ENCODE results near the gene PAK4.

The PAK4 gene

DNA sequence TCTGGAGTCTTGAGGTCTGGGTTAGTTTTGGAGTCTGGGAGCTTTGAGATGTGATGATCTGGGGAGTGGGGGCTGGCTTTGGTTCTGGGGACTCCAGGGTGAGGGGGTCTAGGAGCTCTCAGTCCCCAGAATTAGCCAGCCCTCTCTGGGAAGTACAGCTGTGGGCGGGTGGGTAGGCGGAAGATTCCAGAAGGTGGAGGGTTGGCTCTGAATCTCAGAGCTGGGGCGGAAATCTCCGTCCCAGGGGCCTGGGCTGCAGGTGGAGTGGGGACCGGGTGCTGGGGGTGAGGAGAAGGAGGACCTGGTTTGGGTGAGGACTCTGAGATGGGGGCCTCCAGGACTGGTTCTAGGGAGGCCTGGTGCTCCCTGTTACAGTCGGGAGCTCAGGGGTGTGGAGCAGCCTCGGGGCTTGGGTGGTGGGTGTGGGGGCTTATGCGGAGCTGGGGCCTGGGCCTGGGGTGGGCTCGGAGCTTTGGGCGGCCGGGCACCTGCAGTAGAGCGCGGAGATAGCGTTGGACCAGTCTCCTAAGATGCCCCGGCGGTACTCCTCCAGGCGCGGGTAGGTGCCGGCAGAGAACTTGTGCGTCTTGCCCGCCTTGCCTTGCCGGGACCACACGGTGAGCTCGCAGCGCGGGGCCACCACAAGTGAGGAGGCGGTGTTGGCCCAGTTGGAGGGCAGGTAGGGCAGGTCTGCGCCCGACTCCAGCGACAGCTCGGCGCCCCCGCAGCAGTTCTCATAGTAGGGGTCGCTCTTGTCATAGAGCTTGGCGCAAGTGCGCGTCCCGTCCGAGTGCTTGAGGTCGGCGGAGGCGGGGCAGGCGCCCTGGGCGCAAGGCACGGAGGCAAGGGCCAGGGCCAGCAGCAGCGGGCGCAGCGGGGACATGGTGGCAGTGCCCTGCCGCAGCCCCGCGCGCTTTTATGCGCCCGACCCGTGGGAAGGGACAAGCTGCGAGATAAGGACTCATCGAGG is 78.1 kb downstream of the PAK4 start, which contains the start of gene SYCN:
TSS of gene SYCN (minus strand) at position 892 of the 970 bp plus-strand sequence. CDS start at position 883, 9 bp downstream.
- TF ChIP-seq CTCF (conservative IDR thresholded peaks at IDR 0.05; ENCODE audit: control insufficient read depth, insufficient read depth, low read depth, low read length), result no peak
- no peak for DNase-seq (ENCODE audit: low read depth)
- no peak within 1 kb of the TSS for H3K4me3 ChIP-seq (ENCODE audit: control insufficient read depth, low read depth, low read length)

- no peak overlapping the region for H3K4me3 ChIP-seq (ENCODE audit: control insufficient read depth, low read depth, low read length)
- no peak for DNase-seq (ENCODE audit: low read depth)
- no peak for TF ChIP-seq CTCF (conservative IDR thresholded peaks at IDR 0.05; ENCODE audit: control insufficient read depth, insufficient read depth, low read depth, low read length)
Observed at GRCh38 chr19:39205449-39205764, 79.8 kb downstream of the PAK4 start.

GRCh38 chr19:39206122-39206521 is 80.5 kb downstream of the PAK4 start:
- DNase-seq (ENCODE audit: low read depth), result no peak
- no peak for TF ChIP-seq CTCF (conservative IDR thresholded peaks at IDR 0.05; ENCODE audit: control insufficient read depth, insufficient read depth, low read depth, low read length)

DNA sequence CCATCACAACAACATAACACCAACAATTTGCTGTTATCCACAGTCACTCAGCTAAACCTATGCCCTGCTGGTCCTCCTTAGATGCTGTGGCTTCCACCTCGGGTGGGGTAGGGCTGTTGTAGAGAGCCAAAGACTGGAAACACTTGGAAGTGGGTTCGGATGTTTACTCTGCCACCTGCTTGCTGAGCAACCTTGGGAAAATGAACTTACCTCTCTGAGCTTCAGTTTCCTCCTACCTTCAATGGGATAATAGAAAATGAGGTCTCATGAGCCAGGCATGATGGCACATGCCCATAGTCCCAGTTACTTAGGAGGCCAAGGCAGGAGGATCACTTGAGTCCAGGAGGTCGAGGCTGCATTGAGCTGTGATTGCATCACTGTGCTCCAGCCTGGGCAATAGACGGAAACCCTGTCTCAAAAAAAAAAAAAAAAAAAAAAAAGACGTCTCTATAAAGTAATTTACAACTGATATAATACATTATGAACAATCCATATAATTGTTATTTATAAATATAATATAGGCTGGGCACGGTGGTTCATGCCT is 81.8 kb downstream of the PAK4 start:
- DNase-seq (ENCODE audit: low read depth), result no peak
- no peak overlapping the region for H3K4me3 ChIP-seq (ENCODE audit: control insufficient read depth, low read depth, low read length)
- no peak for TF ChIP-seq CTCF (conservative IDR thresholded peaks at IDR 0.05; ENCODE audit: control insufficient read depth, insufficient read depth, low read depth, low read length)

More at GRCh38 chr19:39206122-39206521, 80.5 kb downstream of the PAK4 start:
- H3K4me3 ChIP-seq (ENCODE audit: control insufficient read depth, low read depth, low read length), result no peak overlapping the region

- no peak for TF ChIP-seq CTCF (conservative IDR thresholded peaks at IDR 0.05; ENCODE audit: control insufficient read depth, insufficient read depth, low read depth, low read length)
- DNase-seq (ENCODE audit: low read depth), result no peak
- no peak overlapping the region for H3K4me3 ChIP-seq (ENCODE audit: control insufficient read depth, low read depth, low read length)
Observed at GRCh38 chr19:39208175-39208795, 82.7 kb downstream of the PAK4 start.

- H3K4me3 ChIP-seq (ENCODE audit: control insufficient read depth, low read depth, low read length), result no peak overlapping the region
- DNase-seq (ENCODE audit: low read depth), result no peak
- no peak for TF ChIP-seq CTCF (conservative IDR thresholded peaks at IDR 0.05; ENCODE audit: control insufficient read depth, insufficient read depth, low read depth, low read length)
Observed at GRCh38 chr19:39209196-39209595, 83.6 kb downstream of the PAK4 start.
